GM12873 (cell line): Measurements from ENCODE around the gene CATSPERD.

Experiments
- TF ChIP-seq, protein P1 (sequence below): IDR thresholded peaks from 2 replicates; pipeline ENCODE4 v1.5.1; 2012; ENCODE audit warnings: low read depth, mild to moderate bottlenecking, moderate library complexity, low read length, control low read depth; ENCODE audit not compliant: insufficient read depth; ENCODE audit errors: missing control alignments

The CATSPERD gene

GRCh38 chr19:5676772-5677105, 43.7 kb upstream of the CATSPERD start:
- TF ChIP-seq, protein P1, sequence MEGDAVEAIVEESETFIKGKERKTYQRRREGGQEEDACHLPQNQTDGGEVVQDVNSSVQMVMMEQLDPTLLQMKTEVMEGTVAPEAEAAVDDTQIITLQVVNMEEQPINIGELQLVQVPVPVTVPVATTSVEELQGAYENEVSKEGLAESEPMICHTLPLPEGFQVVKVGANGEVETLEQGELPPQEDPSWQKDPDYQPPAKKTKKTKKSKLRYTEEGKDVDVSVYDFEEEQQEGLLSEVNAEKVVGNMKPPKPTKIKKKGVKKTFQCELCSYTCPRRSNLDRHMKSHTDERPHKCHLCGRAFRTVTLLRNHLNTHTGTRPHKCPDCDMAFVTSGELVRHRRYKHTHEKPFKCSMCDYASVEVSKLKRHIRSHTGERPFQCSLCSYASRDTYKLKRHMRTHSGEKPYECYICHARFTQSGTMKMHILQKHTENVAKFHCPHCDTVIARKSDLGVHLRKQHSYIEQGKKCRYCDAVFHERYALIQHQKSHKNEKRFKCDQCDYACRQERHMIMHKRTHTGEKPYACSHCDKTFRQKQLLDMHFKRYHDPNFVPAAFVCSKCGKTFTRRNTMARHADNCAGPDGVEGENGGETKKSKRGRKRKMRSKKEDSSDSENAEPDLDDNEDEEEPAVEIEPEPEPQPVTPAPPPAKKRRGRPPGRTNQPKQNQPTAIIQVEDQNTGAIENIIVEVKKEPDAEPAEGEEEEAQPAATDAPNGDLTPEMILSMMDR, result no peak

GRCh38 chr19:5677136-5677535, 43.3 kb upstream of the CATSPERD start:
- TF ChIP-seq, protein P1, result no peak

- TF ChIP-seq, protein P1, result no peak
Measured at GRCh38 chr19:5677580-5677979, 42.9 kb upstream of the CATSPERD start.

DNA sequence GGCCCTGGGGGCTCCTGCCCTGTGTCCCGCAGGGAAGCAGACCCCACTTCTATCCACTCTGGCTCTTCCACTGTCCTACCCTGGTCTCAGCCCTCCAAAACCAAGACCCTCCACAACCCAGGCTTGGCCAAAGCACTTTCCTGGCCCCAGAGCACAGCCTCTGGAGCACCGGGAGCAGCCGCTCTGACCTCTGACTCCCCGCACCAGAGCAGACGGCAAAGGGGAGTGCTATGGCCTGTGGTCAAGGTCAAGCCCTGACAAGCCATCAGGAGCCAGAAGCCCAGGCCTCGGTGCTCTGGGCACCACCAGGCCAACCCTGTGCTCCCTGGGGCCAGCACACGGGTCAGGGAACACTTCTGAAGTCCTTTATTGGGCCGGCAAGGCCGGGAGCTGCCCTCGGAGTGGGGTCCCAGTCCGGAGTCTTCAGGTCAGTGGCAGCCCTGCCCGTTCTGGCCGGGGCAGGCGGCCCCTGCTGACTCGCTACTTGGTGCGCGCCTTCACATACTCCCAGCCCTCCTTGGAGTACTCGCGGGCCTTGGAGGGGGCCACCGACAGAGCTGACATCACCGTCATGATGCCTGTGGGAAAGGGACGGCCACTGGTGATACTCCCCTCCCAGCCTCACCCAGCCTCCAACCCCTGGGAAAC, 42.2 kb upstream of the CATSPERD start:
- TF ChIP-seq, protein P1, result no peak

DNA sequence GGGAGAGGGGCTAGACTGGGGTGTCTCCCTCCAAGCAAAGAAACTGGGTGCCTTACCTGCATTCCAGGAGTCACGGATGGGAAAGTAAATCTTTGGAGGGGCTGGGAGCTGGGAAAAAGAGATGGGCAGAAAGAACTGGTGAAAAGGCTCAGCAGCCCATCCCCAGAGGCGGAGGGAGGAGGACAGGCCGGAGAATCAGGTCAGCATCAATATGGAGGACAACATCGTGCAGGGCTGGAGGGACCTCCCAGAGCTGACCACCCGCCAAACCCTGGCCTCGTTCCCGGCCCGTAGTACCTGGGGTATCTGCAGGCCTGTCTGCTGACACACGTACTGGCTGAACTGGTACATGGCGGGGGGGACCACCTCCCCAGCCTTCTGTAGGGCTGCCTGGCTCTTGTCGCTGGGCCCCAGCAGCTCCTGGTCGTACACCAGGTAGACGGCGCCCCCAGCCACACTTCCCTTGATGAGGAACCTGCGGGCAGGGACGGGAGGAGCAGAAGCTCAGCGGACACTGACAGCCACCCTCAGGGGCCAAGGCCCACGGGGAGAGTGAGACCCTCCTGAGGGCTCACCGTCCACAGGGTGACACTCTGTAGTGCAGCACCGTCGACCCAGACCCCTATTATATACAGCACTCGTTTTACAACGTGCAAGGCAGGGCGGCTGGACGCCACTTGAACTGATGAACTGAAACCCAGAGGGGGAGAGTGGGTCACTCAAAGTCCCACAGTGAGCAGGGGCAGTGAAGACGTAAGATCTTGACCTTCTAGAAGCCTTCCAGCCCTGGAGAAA, 41.0 kb upstream of the CATSPERD start:
- TF ChIP-seq, protein P1, result no peak

- TF ChIP-seq, protein P1, result no peak
Measured at GRCh38 chr19:5680084-5680436, 40.4 kb upstream of the CATSPERD start.

GRCh38 chr19:5680437-5681368, 39.7 kb upstream of the CATSPERD start, which contains the start of the genes HSD11B1L and MICOS13:
HSD11B1L (plus strand) TSS chr19:5681027; CDS start chr19:5684833, 3,806 bp downstream.
MICOS13 (minus strand) TSS chr19:5680516; CDS start chr19:5680486, 30 bp downstream.
- TF ChIP-seq, protein P1, result no peak
